Measurements from ENCODE around the gene P3H4. TPM values are rescaled to one million over a fixed set of nuclear protein-coding genes. Genes with fewer than 3 reads are reported as not detected.

Gene P3H4
- total and polyA plus RNA-seq, 10 of the 15 experiments (the other 5 are each of a cell fraction or from before 2014, with no cell fraction given): 0.32 to 1.1 (median 0.64) TPM; not detected in 1

- no peaks in the 10 kb centered on the region for H4K20me1 ChIP-seq (ENCODE audit: control insufficient read depth, insufficient read depth)
- peaks cover 6% of the 10 kb centered on the region for H3K4me1 ChIP-seq (ENCODE audit: control insufficient read depth, insufficient read depth, low read length)
- H3K9me3 ChIP-seq (replicated peaks; ENCODE audit: control insufficient read depth, insufficient read depth, low read length): no peaks in the 10 kb centered on the region
- CTCF ChIA-PET: no interaction called here
- ATAC-seq (no peak), DNase-seq (ENCODE audit: low read depth, low spot score) (no peak), FAIRE-seq (no peak)
- peaks cover 0 to 3% of the 10 kb centered on the region in 2 experiments; a peak in 1 of 4 replicates for H3K36me3 ChIP-seq (ENCODE audit: control insufficient read depth in 2 of 2, insufficient read depth in 2 of 2, low read length in 1 of 2)
- no peak overlapping the region for H3K4me2 ChIP-seq (ENCODE audit: control insufficient read depth, insufficient read depth)
- RAD21 ChIA-PET (ENCODE audit: unreplicated experiment): no interaction called here
- in situ Hi-C loops (cut with MboI): no loop called here
- H3K79me2 ChIP-seq (ENCODE audit: control insufficient read depth, insufficient read depth, low read length): no peaks in the 10 kb centered on the region
- 86% methylated on average over 7 of the region's 7 CpGs for WGBS (ENCODE audit: insufficient coverage, insufficient replicate concordance, low lambda C conversion rate, missing lambda C conversion rate)
- no peak overlapping the region for H3K4me3 ChIP-seq
- POLR2A ChIA-PET: no interaction called here
- H3K9ac ChIP-seq (ENCODE audit: control insufficient read depth, insufficient read depth, low read length): no peak overlapping the region
- SMC1A ChIA-PET (ENCODE audit: uncharacterized antibody, unreplicated experiment): no interaction called here
- H3K27me3 ChIP-seq (replicated peaks in 1 of 2; ENCODE audit: control insufficient read depth in 2 of 2, insufficient read depth in 2 of 2, low read length in 1 of 2): no peaks in the 10 kb centered on the region
- no peak overlapping the region for H3K27ac ChIP-seq (ENCODE audit: control insufficient read depth, insufficient read depth)
- H2AFZ ChIP-seq (ENCODE audit: control insufficient read depth, low read depth, low read length): no peak overlapping the region
- no TSS peak for BruUV-seq (replicated peaks)
- TF ChIP-seq POLR2A (IDR thresholded peaks at IDR 0.05; ENCODE audit: low read depth, low read length): peak; percentile 29; the same call in 1 of the 2 replicates
- no peak for TF ChIP-seq SMC3 (IDR thresholded peaks at IDR 0.05; ENCODE audit: borderline replicate concordance, low read length)
- no peak for TF ChIP-seq STAT3 (IDR thresholded peaks at IDR 0.05; ENCODE audit: low read depth, low read length)
- no peak for TF ChIP-seq CHD1 (IDR thresholded peaks at IDR 0.05; ENCODE audit: low read depth, low read length)
- TF ChIP-seq, protein P1, sequence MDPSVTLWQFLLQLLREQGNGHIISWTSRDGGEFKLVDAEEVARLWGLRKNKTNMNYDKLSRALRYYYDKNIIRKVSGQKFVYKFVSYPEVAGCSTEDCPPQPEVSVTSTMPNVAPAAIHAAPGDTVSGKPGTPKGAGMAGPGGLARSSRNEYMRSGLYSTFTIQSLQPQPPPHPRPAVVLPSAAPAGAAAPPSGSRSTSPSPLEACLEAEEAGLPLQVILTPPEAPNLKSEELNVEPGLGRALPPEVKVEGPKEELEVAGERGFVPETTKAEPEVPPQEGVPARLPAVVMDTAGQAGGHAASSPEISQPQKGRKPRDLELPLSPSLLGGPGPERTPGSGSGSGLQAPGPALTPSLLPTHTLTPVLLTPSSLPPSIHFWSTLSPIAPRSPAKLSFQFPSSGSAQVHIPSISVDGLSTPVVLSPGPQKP (IDR thresholded peaks at IDR 0.05; ENCODE audit: low read depth, low read length): no peak
- TF ChIP-seq HDAC2 (IDR thresholded peaks at IDR 0.05): no peak
- no peak for TF ChIP-seq RBBP5 (conservative IDR thresholded peaks at IDR 0.05)
- TF ChIP-seq FOXM1 (IDR thresholded peaks at IDR 0.05; ENCODE audit: low read depth, low read length): no peak
- intact Hi-C loops (cut with micrococcal nuclease; ENCODE audit: unreplicated experiment): no loop called here
These were observed 11.8 kb upstream of the P3H4 start for GRCh38 chr17:41823580-41823979.

- Histone ChIP-seq H3K4me1 (ENCODE audit: control insufficient read depth, insufficient read depth, low read length) (peaks cover 9% of the 10 kb centered on the region), H3K9ac (ENCODE audit: control insufficient read depth, insufficient read depth, low read length) (no peak overlapping the region), H3K27ac (ENCODE audit: control insufficient read depth, insufficient read depth) (no peak overlapping the region), H2AFZ (ENCODE audit: control insufficient read depth, low read depth, low read length) (no peak overlapping the region), H3K4me3 (no peak overlapping the region), H3K9me3 (replicated peaks; ENCODE audit: control insufficient read depth, insufficient read depth, low read length) (no peaks in the 10 kb centered on the region), H3K36me3 (ENCODE audit: control insufficient read depth in 2 of 2, insufficient read depth in 2 of 2, low read length in 1 of 2) (peaks cover 0 to 3% of the 10 kb centered on the region in 2 experiments; a peak in 1 of 4 replicates), H3K4me2 (ENCODE audit: control insufficient read depth, insufficient read depth) (no peak overlapping the region), H4K20me1 (ENCODE audit: control insufficient read depth, insufficient read depth) (no peaks in the 10 kb centered on the region), H3K79me2 (ENCODE audit: control insufficient read depth, insufficient read depth, low read length) (no peaks in the 10 kb centered on the region), H3K27me3 (replicated peaks in 1 of 2; ENCODE audit: control insufficient read depth in 2 of 2, insufficient read depth in 2 of 2, low read length in 1 of 2) (no peaks in the 10 kb centered on the region)
- ChIA-PET POLR2A (no interaction called here), RAD21 (ENCODE audit: unreplicated experiment) (no interaction called here), CTCF (no interaction called here), SMC1A (ENCODE audit: uncharacterized antibody, unreplicated experiment) (no interaction called here)
- DNase-seq (ENCODE audit: low read depth, low spot score) (no peak), ATAC-seq (no peak), FAIRE-seq (no peak)
- WGBS (ENCODE audit: insufficient coverage, insufficient replicate concordance, low lambda C conversion rate, missing lambda C conversion rate): 100% methylated on average over 1 of the region's 1 CpG
- intact Hi-C loops (cut with micrococcal nuclease; ENCODE audit: unreplicated experiment): no loop called here
- in situ Hi-C loops (cut with MboI): no loop called here
- BruUV-seq (replicated peaks): no TSS peak
- TF ChIP-seq ESRRA (IDR thresholded peaks at IDR 0.05; ENCODE audit: low read length) (no peak), SIN3A (IDR thresholded peaks at IDR 0.05; ENCODE audit: low read depth, low read length) (no peak), ZBTB40 (IDR thresholded peaks at IDR 0.05; ENCODE audit: borderline replicate concordance) (no peak), FOXM1 (IDR thresholded peaks at IDR 0.05; ENCODE audit: low read depth, low read length) (no peak), SREBF2 (IDR thresholded peaks at IDR 0.05; ENCODE audit: low read length) (no peak), WRNIP1 (IDR thresholded peaks at IDR 0.05; ENCODE audit: borderline replicate concordance, low read depth, low read length) (no peak), RELB (IDR thresholded peaks at IDR 0.05; ENCODE audit: low read depth) (no peak)
These were observed 11.4 kb upstream of the P3H4 start for GRCh38 chr17:41823141-41823524.

All from GM12878 (cell line).